ENCODE results near the gene ZNF556.

Gene ZNF556

GRCh38 chr19:2822846-2823245 lies 44.3 kb upstream of the ZNF556 start:
- no peak for DNase-seq
- no peak overlapping the region for H3K4me3 ChIP-seq (ENCODE audit: low read depth in 1 of 2, low read length in 2 of 2)
- no peak overlapping the region for H2AFZ ChIP-seq (ENCODE audit: low read depth, low read length)
- H3K27ac ChIP-seq (ENCODE audit: low read length), result no peak overlapping the region
- TF ChIP-seq CTCF (IDR thresholded peaks at IDR 0.05; ENCODE audit: borderline replicate concordance, extremely low read depth, low read length, poor library complexity, severe bottlenecking) (no peak), EZH2 (IDR thresholded peaks at IDR 0.05; ENCODE audit: borderline replicate concordance, low read depth, low read length, severe bottlenecking) (no peak)
- no peaks in the 10 kb centered on the region for H4K20me1 ChIP-seq (ENCODE audit: insufficient read depth, low read length)
- H3K9ac ChIP-seq (ENCODE audit: low read depth, low read length), result no peak overlapping the region
- peaks cover 6% of the 10 kb centered on the region for H3K79me2 ChIP-seq (ENCODE audit: insufficient read depth, low read length)
- no peaks in the 10 kb centered on the region for H3K9me3 ChIP-seq (ENCODE audit: insufficient read depth, low read length, severe bottlenecking)
- H3K36me3 ChIP-seq (ENCODE audit: insufficient read depth, low read length), result peaks cover 21% of the 10 kb centered on the region
- H3K4me1 ChIP-seq (ENCODE audit: insufficient read depth, low read length), result peaks cover 19% of the 10 kb centered on the region
- H3K27me3 ChIP-seq (ENCODE audit: insufficient read depth, low read length, poor library complexity), result no peaks in the 10 kb centered on the region
- H3K4me2 ChIP-seq (ENCODE audit: insufficient read depth, low read length), result no peak overlapping the region
- no peak for ATAC-seq (ENCODE audit: insufficient read depth, low read depth)

- H3K9me3 ChIP-seq (ENCODE audit: insufficient read depth, low read length, severe bottlenecking), result no peaks in the 10 kb centered on the region
- peaks cover 24% of the 10 kb centered on the region for H3K36me3 ChIP-seq (ENCODE audit: insufficient read depth, low read length)
- no peak overlapping the region for H3K4me3 ChIP-seq (ENCODE audit: low read depth in 1 of 2, low read length in 2 of 2)
- H3K79me2 ChIP-seq (ENCODE audit: insufficient read depth, low read length), result peaks cover 6% of the 10 kb centered on the region
- no peaks in the 10 kb centered on the region for H3K27me3 ChIP-seq (ENCODE audit: insufficient read depth, low read length, poor library complexity)
- H3K9ac ChIP-seq (ENCODE audit: low read depth, low read length), result no peak overlapping the region
- no peaks in the 10 kb centered on the region for H4K20me1 ChIP-seq (ENCODE audit: insufficient read depth, low read length)
- DNase-seq, result no peak
- H3K4me2 ChIP-seq (ENCODE audit: insufficient read depth, low read length), result no peak overlapping the region
- no peak overlapping the region for H3K27ac ChIP-seq (ENCODE audit: low read length)
- H2AFZ ChIP-seq (ENCODE audit: low read depth, low read length), result no peak overlapping the region
- peaks cover 19% of the 10 kb centered on the region for H3K4me1 ChIP-seq (ENCODE audit: insufficient read depth, low read length)
- TF ChIP-seq EZH2 (IDR thresholded peaks at IDR 0.05; ENCODE audit: borderline replicate concordance, low read depth, low read length, severe bottlenecking), result no peak
- no peak for TF ChIP-seq CTCF (IDR thresholded peaks at IDR 0.05; ENCODE audit: borderline replicate concordance, extremely low read depth, low read length, poor library complexity, severe bottlenecking)
- no peak for ATAC-seq (ENCODE audit: insufficient read depth, low read depth)
These were observed 43.5 kb upstream of the ZNF556 start for GRCh38 chr19:2823646-2824045.

GRCh38 chr19:2824129-2824528 lies 43.0 kb upstream of the ZNF556 start:
- ATAC-seq (ENCODE audit: insufficient read depth, low read depth), result no peak
- DNase-seq, result no peak
- peaks cover 18% of the 10 kb centered on the region for H3K4me1 ChIP-seq (ENCODE audit: insufficient read depth, low read length)
- H3K4me3 ChIP-seq (ENCODE audit: low read depth in 1 of 2, low read length in 2 of 2), result no peak overlapping the region
- peaks cover 6% of the 10 kb centered on the region for H3K79me2 ChIP-seq (ENCODE audit: insufficient read depth, low read length)
- H2AFZ ChIP-seq (ENCODE audit: low read depth, low read length), result no peak overlapping the region
- no peak overlapping the region for H3K9ac ChIP-seq (ENCODE audit: low read depth, low read length)
- no peaks in the 10 kb centered on the region for H3K9me3 ChIP-seq (ENCODE audit: insufficient read depth, low read length, severe bottlenecking)
- no peaks in the 10 kb centered on the region for H4K20me1 ChIP-seq (ENCODE audit: insufficient read depth, low read length)
- no peaks in the 10 kb centered on the region for H3K27me3 ChIP-seq (ENCODE audit: insufficient read depth, low read length, poor library complexity)
- TF ChIP-seq CTCF (IDR thresholded peaks at IDR 0.05; ENCODE audit: borderline replicate concordance, extremely low read depth, low read length, poor library complexity, severe bottlenecking) (no peak), EZH2 (IDR thresholded peaks at IDR 0.05; ENCODE audit: borderline replicate concordance, low read depth, low read length, severe bottlenecking) (no peak)
- H3K4me2 ChIP-seq (ENCODE audit: insufficient read depth, low read length), result no peak overlapping the region
- no peak overlapping the region for H3K27ac ChIP-seq (ENCODE audit: low read length)
- H3K36me3 ChIP-seq (ENCODE audit: insufficient read depth, low read length), result peaks cover 24% of the 10 kb centered on the region

- peaks cover 24% of the 10 kb centered on the region for H3K36me3 ChIP-seq (ENCODE audit: insufficient read depth, low read length)
- no peak overlapping the region for H3K9ac ChIP-seq (ENCODE audit: low read depth, low read length)
- H3K4me3 ChIP-seq (ENCODE audit: low read depth in 1 of 2, low read length in 2 of 2), result no peak overlapping the region
- H4K20me1 ChIP-seq (ENCODE audit: insufficient read depth, low read length), result no peaks in the 10 kb centered on the region
- no peaks in the 10 kb centered on the region for H3K27me3 ChIP-seq (ENCODE audit: insufficient read depth, low read length, poor library complexity)
- H3K9me3 ChIP-seq (ENCODE audit: insufficient read depth, low read length, severe bottlenecking), result peaks cover 2% of the 10 kb centered on the region
- no peak for ATAC-seq (ENCODE audit: insufficient read depth, low read depth)
- no peak for DNase-seq
- H3K4me1 ChIP-seq (ENCODE audit: insufficient read depth, low read length), result no peaks in the 10 kb centered on the region
- no peak overlapping the region for H3K27ac ChIP-seq (ENCODE audit: low read length)
- no peak for TF ChIP-seq CTCF (IDR thresholded peaks at IDR 0.05; ENCODE audit: borderline replicate concordance, extremely low read depth, low read length, poor library complexity, severe bottlenecking)
- no peak for TF ChIP-seq EZH2 (IDR thresholded peaks at IDR 0.05; ENCODE audit: borderline replicate concordance, low read depth, low read length, severe bottlenecking)
- H3K79me2 ChIP-seq (ENCODE audit: insufficient read depth, low read length), result no peaks in the 10 kb centered on the region
- no peak overlapping the region for H3K4me2 ChIP-seq (ENCODE audit: insufficient read depth, low read length)
- no peak overlapping the region for H2AFZ ChIP-seq (ENCODE audit: low read depth, low read length)
These were observed 40.1 kb upstream of the ZNF556 start for GRCh38 chr19:2827022-2827421.

Data from DND-41 (cell line).